IPS DF 4.7 (cell line): ENCODE measurements around the gene USP21.

Experiments used
- DNase-seq: peaks from one replicate; pipeline ENCODE4 v3.0.0-alpha.2; 2013; ENCODE audit warnings: low spot score; ENCODE audit errors: extremely low read depth

USP21 gene

GRCh38 chr1:161137881-161138280, 21.4 kb upstream of the USP21 start:
- DNase-seq: no peak

- DNase-seq: no peak
Measured at GRCh38 chr1:161138431-161138830, 20.9 kb upstream of the USP21 start.

- DNase-seq: no peak
Measured at GRCh38 chr1:161139766-161140165, 19.5 kb upstream of the USP21 start.

- no peak for DNase-seq
Measured at GRCh38 chr1:161140755-161141400, 18.4 kb upstream of the USP21 start.

- DNase-seq: no peak
Measured at GRCh38 chr1:161145832-161146231, 13.5 kb upstream of the USP21 start.

GRCh38 chr1:161153176-161153575, 6.1 kb upstream of the USP21 start:
- DNase-seq: no peak

- no peak for DNase-seq
Measured at GRCh38 chr1:161153682-161154337, 5.5 kb upstream of the USP21 start, which contains the start of gene UFC1. TSS of gene UFC1 (plus strand) at chr1:161153978. CDS start at chr1:161153998, 20 bp downstream.

- no peak for DNase-seq
Measured at GRCh38 chr1:161157867-161158266, 1.4 kb upstream of the USP21 start.

- DNase-seq: no peak
Measured at GRCh38 chr1:161158316-161159010, 837 bp upstream of the USP21 start.

- DNase-seq: no peak
Measured at GRCh38 chr1:161159913-161160243, 578 bp downstream of the USP21 start.

- no peak for DNase-seq
Measured at GRCh38 chr1:161160671-161161145, 1.4 kb downstream of the USP21 start.

- no peak for DNase-seq
Measured at GRCh38 chr1:161161652-161162051, 2.4 kb downstream of the USP21 start.

- DNase-seq: no peak
Measured at GRCh38 chr1:161162052-161162451, 2.8 kb downstream of the USP21 start.

GRCh38 chr1:161162806-161163205, 3.5 kb downstream of the USP21 start:
- DNase-seq: no peak

- DNase-seq: no peak
Measured at GRCh38 chr1:161163793-161164192, 4.5 kb downstream of the USP21 start.

- no peak for DNase-seq
Measured at GRCh38 chr1:161164901-161165610, 5.8 kb downstream of the USP21 start.

- no peak for DNase-seq
Measured at GRCh38 chr1:161165742-161166668, 6.7 kb downstream of the USP21 start, which contains the start of gene PPOX. TSS of gene PPOX (plus strand) at chr1:161166426. CDS start at chr1:161166848, 422 bp downstream.

GRCh38 chr1:161166669-161167548, 7.6 kb downstream of the USP21 start:
- DNase-seq: no peak

GRCh38 chr1:161168906-161169305, 9.6 kb downstream of the USP21 start:
- no peak for DNase-seq

- no peak for DNase-seq
Measured at GRCh38 chr1:161171191-161171590, 11.9 kb downstream of the USP21 start.
